ENCODE results near the gene SRL. TPM values are rescaled to one million over a fixed set of nuclear protein-coding genes. Genes with fewer than 3 reads are reported as not detected.

The SRL gene
- total RNA-seq, 4 donors from 2014 or later: 184 to 519 (median 364) TPM

- no peaks in the 10 kb centered on the region for H3K27me3 ChIP-seq
- H3K4me3 ChIP-seq: peak overlapping the region; percentile 59 to 68 (median 60)
- intact Hi-C loops (cut with DNase I; ENCODE audit: low total_unique reads): loop anchor here (5.0 kb wide), 1 partner anchor 34 kb away; no protein-coding TSS in a partner anchor
- peaks cover 25 to 43% of the 10 kb centered on the region in 2 donors for H3K4me1 ChIP-seq
- no peaks in the 10 kb centered on the region for H3K36me3 ChIP-seq
- no peaks in the 10 kb centered on the region for H3K9me3 ChIP-seq
- ATAC-seq: peak; percentile 13 to 15
- H3K27ac ChIP-seq: peak overlapping the region; percentile 89 to 99 (median 98)
- no peak for DNase-seq
- in situ Hi-C loops (cut with MboI; ENCODE audit: low sequenced_read_pairs in 4 of 4): no loop called here
- no peak for TF ChIP-seq CTCF (IDR thresholded peaks at IDR 0.05 in 4 of 5, conservative IDR thresholded peaks at IDR 0.05 in 1 of 5)
- TF ChIP-seq POLR2A (IDR thresholded peaks at IDR 0.05): no peak
These were observed 487 bp downstream of the SRL start for GRCh38 chr16:4241258-4241927.

GRCh38 chr16:4240624-4241023 is 1.3 kb downstream of the SRL start:
- in situ Hi-C loops (cut with MboI; ENCODE audit: low sequenced_read_pairs in 4 of 4) (no loop called here), intact Hi-C loops (cut with DNase I; ENCODE audit: low total_unique reads) (loop anchor here (5.0 kb wide), 1 partner anchor 33 kb away; no protein-coding TSS in a partner anchor)
- no peaks in the 10 kb centered on the region for H3K9me3 ChIP-seq
- peak overlapping the region; percentile 59 to 68 (median 60) for H3K4me3 ChIP-seq
- TF ChIP-seq POLR2A (IDR thresholded peaks at IDR 0.05) (peak; percentile 82 to 91), CTCF (IDR thresholded peaks at IDR 0.05 in 4 of 5, conservative IDR thresholded peaks at IDR 0.05 in 1 of 5) (no peak)
- DNase-seq (peak; percentile 78 to 90), ATAC-seq (peak; percentile 71 to 79)
- H3K27ac ChIP-seq: peak overlapping the region; percentile 89 to 99 (median 98)
- peaks cover 32 to 50% of the 10 kb centered on the region in 2 donors for H3K4me1 ChIP-seq
- no peaks in the 10 kb centered on the region for H3K27me3 ChIP-seq
- no peaks in the 10 kb centered on the region for H3K36me3 ChIP-seq

GRCh38 chr16:4239682-4240175 is 2.2 kb downstream of the SRL start:
- no peak for TF ChIP-seq POLR2A (IDR thresholded peaks at IDR 0.05)
- TF ChIP-seq CTCF (IDR thresholded peaks at IDR 0.05 in 4 of 5, conservative IDR thresholded peaks at IDR 0.05 in 1 of 5): no peak
- ATAC-seq (no peak), DNase-seq (no peak)
- peaks cover 39 to 59% of the 10 kb centered on the region in 2 donors for H3K4me1 ChIP-seq
- H3K27ac ChIP-seq: peak overlapping the region; percentile 89 to 99 (median 98)
- H3K9me3 ChIP-seq: no peaks in the 10 kb centered on the region
- in situ Hi-C loops (cut with MboI; ENCODE audit: low sequenced_read_pairs in 4 of 4) (no loop called here), intact Hi-C loops (cut with DNase I; ENCODE audit: low total_unique reads) (loop anchor here (5.0 kb wide), 2 partner anchors 32 to 147 kb away; no protein-coding TSS in a partner anchor)
- peak overlapping the region; percentile 59 to 68 (median 60) for H3K4me3 ChIP-seq
- H3K27me3 ChIP-seq: no peaks in the 10 kb centered on the region
- H3K36me3 ChIP-seq: no peaks in the 10 kb centered on the region

GRCh38 chr16:4239020-4239419 is 2.9 kb downstream of the SRL start:
- no peak for ATAC-seq
- DNase-seq: peak in 1 of 2 donors; percentile 59
- TF ChIP-seq CTCF (IDR thresholded peaks at IDR 0.05 in 4 of 5, conservative IDR thresholded peaks at IDR 0.05 in 1 of 5): no peak
- TF ChIP-seq POLR2A (IDR thresholded peaks at IDR 0.05): no peak
- Histone ChIP-seq H3K4me3 (peak overlapping the region; percentile 59 to 68 (median 60)), H3K4me1 (peaks cover 46 to 66% of the 10 kb centered on the region in 2 donors), H3K27ac (peak overlapping the region; percentile 89 to 99 (median 98)), H3K9me3 (no peaks in the 10 kb centered on the region), H3K36me3 (no peaks in the 10 kb centered on the region), H3K27me3 (no peaks in the 10 kb centered on the region)
- in situ Hi-C loops (cut with MboI; ENCODE audit: low sequenced_read_pairs in 4 of 4) (no loop called here), intact Hi-C loops (cut with DNase I; ENCODE audit: low total_unique reads) (loop anchor here (5.0 kb wide), 1 partner anchor 147 kb away; no protein-coding TSS in a partner anchor)
